AG04449 (cell line): Measurements from ENCODE around the gene NMNAT3.

Experiments
- CTCF ChIA-PET: fragments of 350-600 bp; formaldehyde crosslinking; extraction: SDS; loops from one replicate; lab custom pipeline; 2021; ENCODE audit warnings: antibody characterized with exemption; lab: Yijun Ruan, JAX
- POLR2A ChIA-PET: fragments of 400-600, 350-600 bp; formaldehyde crosslinking; extraction: SDS; loops from one replicate; lab custom pipeline; 2020; ENCODE audit warnings: antibody characterized with exemption, inconsistent platforms; lab: Yijun Ruan, JAX
- DNase-seq: peaks from one replicate; pipeline ENCODE4 v3.0.0-alpha.2; 2010; ENCODE audit warnings: low read depth, low spot score
- H3K4me3 ChIP-seq: 2 replicates; pipeline ENCODE4 v1.5.1; 2011; ENCODE audit warnings: low read depth, mild to moderate bottlenecking, control low read depth, low read length
- CTCF ChIP-seq: IDR thresholded peaks from one replicate; pipeline ENCODE4 v1.5.1; 2011; ENCODE audit warnings: mild to moderate bottlenecking, moderate library complexity, low read length, control low read depth, inconsistent platforms; ENCODE audit not compliant: insufficient read depth; ENCODE audit errors: missing control alignments

Gene NMNAT3

GRCh38 chr3:139537361-139537760, 140.4 kb downstream of the NMNAT3 start:
- H3K4me3 ChIP-seq, result no peak overlapping the region
- CTCF ChIA-PET, result interaction anchor here (1.5 kb wide), 1 partner anchor 24 kb away, joined by 3 read pairs; no protein-coding TSS in a partner anchor

GRCh38 chr3:139534992-139535879, 142.5 kb downstream of the NMNAT3 start:
- no peak for TF ChIP-seq CTCF
- CTCF ChIA-PET, result interaction anchor here (1.7 kb wide), 1 partner anchor 27 kb away, joined by 6 read pairs; no protein-coding TSS in a partner anchor
- POLR2A ChIA-PET, result no interaction called here
- no peak overlapping the region for H3K4me3 ChIP-seq
- DNase-seq, result no peak

More at GRCh38 chr3:139537361-139537760, 140.4 kb downstream of the NMNAT3 start:
- no peak for TF ChIP-seq CTCF
- DNase-seq, result no peak
- POLR2A ChIA-PET, result no interaction called here

- TF ChIP-seq CTCF, result no peak
- DNase-seq, result peak; percentile 33
- H3K4me3 ChIP-seq, result no peak overlapping the region
- ChIA-PET POLR2A (no interaction called here), CTCF (interaction anchor here (1.7 kb wide), 1 partner anchor 28 kb away, joined by 6 read pairs; no protein-coding TSS in a partner anchor)
Observed at GRCh38 chr3:139534455-139534812, 143.3 kb downstream of the NMNAT3 start.

GRCh38 chr3:139533781-139534454, 143.9 kb downstream of the NMNAT3 start:
- ChIA-PET POLR2A (no interaction called here), CTCF (interaction anchor here (1.7 kb wide), 1 partner anchor 28 kb away, joined by 6 read pairs; no protein-coding TSS in a partner anchor)
- TF ChIP-seq CTCF, result no peak
- no peak overlapping the region for H3K4me3 ChIP-seq
- no peak for DNase-seq

- CTCF ChIA-PET, result interaction anchor here (1.4 kb wide), 1 partner anchor 179 kb away, joined by 3 read pairs; no protein-coding TSS in a partner anchor
- no peak for TF ChIP-seq CTCF
- POLR2A ChIA-PET, result no interaction called here
- no peak for DNase-seq
- H3K4me3 ChIP-seq, result no peak overlapping the region
Observed at GRCh38 chr3:139532976-139533375, 144.8 kb downstream of the NMNAT3 start.

- DNase-seq, result no peak
- no peak overlapping the region for H3K4me3 ChIP-seq
- POLR2A ChIA-PET, result no interaction called here
- CTCF ChIA-PET, result no interaction called here
- no peak for TF ChIP-seq CTCF
Observed at GRCh38 chr3:139530717-139531116, 147.1 kb downstream of the NMNAT3 start.
